A549 (cell line): ENCODE data around the gene TMEM259. TPM values are rescaled to one million over a fixed set of nuclear protein-coding genes. Genes with fewer than 3 reads are reported as not detected.

Source experiments
- ATAC-seq, 2 experiments: fragments of 200-7000 bp in 1 of 2; fragments of >200 bp in 1 of 2; cut with Nextera tagmentation in 1 of 2; cut with Tn5 transposase in 1 of 2; 3 replicates each; pipeline versions ENCODE4 v1.8.0 to v1.9.1; 2018 to 2020; ENCODE audit warnings: mild to moderate bottlenecking in 1 of 2, moderate library complexity in 1 of 2
- CTCF ChIA-PET: fragments of 300-600 bp; sonication (Branson Sonifier 250); formaldehyde crosslinking; extraction: SDS; loops from one replicate; lab custom pipeline; 2021; ENCODE audit warnings: antibody characterized with exemption, inconsistent platforms; lab: Yijun Ruan, JAX
- POLR2A ChIA-PET: fragments of 350-600 bp; formaldehyde crosslinking; extraction: SDS; loops from one replicate; lab custom pipeline; 2021; ENCODE audit warnings: antibody characterized with exemption, inconsistent platforms; lab: Yijun Ruan, JAX
- DNase-seq, 2 experiments: peaks; one replicate each; pipeline versions ENCODE4 v3.0.0 to v3.0.0-alpha.2; 2011 to 2016; ENCODE audit warnings: low read depth in 1 of 2, low spot score in 1 of 2
- FAIRE-seq: peaks from 2 replicates; lab custom pipeline; 2011; peaks lifted over from hg19 to GRCh38; lab: Jason Lieb, UNC
- H3K27ac ChIP-seq, 2 experiments: fragments of >200 bp; sonication (Bioruptor Twin); formaldehyde crosslinking; 3 replicates each; pipeline ENCODE4 v1.5.1; 2016 to 2017
- H3K4me1 ChIP-seq: fragments of >200 bp; sonication (Bioruptor Twin); formaldehyde crosslinking; 3 replicates; pipeline ENCODE4 v1.6.1; 2016
- H3K4me2 ChIP-seq: fragments of >200 bp; sonication (Bioruptor Twin); formaldehyde crosslinking; 3 replicates; pipeline ENCODE4 v1.6.1; 2016
- H3K4me3 ChIP-seq: fragments of >200 bp; sonication (Bioruptor Twin); formaldehyde crosslinking; 3 replicates; pipeline ENCODE4 v1.5.1; 2016
- H3K9me3 ChIP-seq: fragments of >200 bp; sonication (Bioruptor Twin); formaldehyde crosslinking; 3 replicates; pipeline ENCODE4 v1.6.1; 2016
- ATOH8 ChIP-seq: fragments of 250-450 bp; sonication (Bioruptor Pico); IDR thresholded peaks from 2 replicates; pipeline ENCODE4 v1.5.0; 2020; ENCODE audit warnings: low read depth, mild to moderate bottlenecking, moderate library complexity
- BCL3 ChIP-seq: fragments of >200 bp; sonication (Bioruptor Twin); formaldehyde crosslinking; IDR thresholded peaks from 3 replicates; pipeline ENCODE4 v1.6.1; 2016
- BHLHE40 ChIP-seq: IDR thresholded peaks from 2 replicates; pipeline ENCODE4 v1.6.1; 2012; ENCODE audit warnings: low read depth, low read length, inconsistent platforms
- CBX2 ChIP-seq: fragments of 200-600 bp; sonication (generic); IDR thresholded peaks from 2 replicates; pipeline ENCODE4 v1.6.1; 2016; ENCODE audit warnings: low read depth, mild to moderate bottlenecking, borderline replicate concordance
- CEBPB ChIP-seq, 2 experiments: fragments of >200 bp in 1 of 2; sonication (Bioruptor Twin) in 1 of 2; formaldehyde crosslinking in 1 of 2; IDR thresholded peaks; 2 replicates each; pipeline ENCODE4 v1.6.1; 2012 to 2016
- EHF ChIP-seq: fragments of 250-450 bp; sonication (Bioruptor Pico); IDR thresholded peaks from 2 replicates; pipeline ENCODE4 v1.5.0; 2020; ENCODE audit warnings: mild to moderate bottlenecking
- ELK1 ChIP-seq: fragments of 150-350 bp; IDR thresholded peaks from 2 replicates; pipeline ENCODE4 v1.6.1; 2014; ENCODE audit warnings: low read depth, mild to moderate bottlenecking, low read length
- EP300 ChIP-seq, 2 experiments: fragments of >200 bp; sonication (Bioruptor Twin); formaldehyde crosslinking; IDR thresholded peaks; 2 replicates in 1 of 2; 3 replicates in 1 of 2; pipeline ENCODE4 v1.6.1; 2016 to 2017
- FOSB ChIP-seq: fragments of 250-450 bp; sonication (Bioruptor Pico); IDR thresholded peaks from 2 replicates; pipeline ENCODE4 v1.5.0; 2020; ENCODE audit warnings: mild to moderate bottlenecking, moderate library complexity
- HEYL ChIP-seq: fragments of 250-450 bp; sonication (Bioruptor Pico); IDR thresholded peaks from 2 replicates; pipeline ENCODE4 v1.8.0; 2021; ENCODE audit warnings: mild to moderate bottlenecking, moderate library complexity
- HOXA7 ChIP-seq: fragments of 250-450 bp; sonication (Bioruptor Pico); IDR thresholded peaks from 2 replicates; pipeline ENCODE4 v1.5.0; 2020; ENCODE audit warnings: mild to moderate bottlenecking, moderate library complexity
- KDM1A ChIP-seq: fragments of 200-600 bp; sonication (generic); IDR thresholded peaks from 2 replicates; pipeline ENCODE4 v1.6.1; 2016; ENCODE audit warnings: low read depth, mild to moderate bottlenecking
- MAFK ChIP-seq: fragments of 450-650 bp; IDR thresholded peaks from 2 replicates; pipeline ENCODE4 v1.6.1; 2014; ENCODE audit not compliant: partially characterized antibody
- MYC ChIP-seq: IDR thresholded peaks from 2 replicates; pipeline ENCODE4 v1.6.1; 2012; ENCODE audit warnings: mild to moderate bottlenecking, inconsistent platforms, low read length, improper control_type of control experiment, borderline replicate concordance
- PBX3 ChIP-seq: IDR thresholded peaks from 2 replicates; pipeline ENCODE4 v1.6.1; 2012
- PHF8 ChIP-seq: fragments of 200-600 bp; sonication (generic); IDR thresholded peaks from 2 replicates; pipeline ENCODE4 v1.6.1; 2016; ENCODE audit warnings: low read depth, mild to moderate bottlenecking, antibody characterized with exemption, moderate library complexity, borderline replicate concordance
- RAD21 ChIP-seq, 2 experiments: fragments of >200 bp in 1 of 2; sonication (Bioruptor Twin) in 1 of 2; formaldehyde crosslinking in 1 of 2; IDR thresholded peaks in 1 of 2; conservative IDR thresholded peaks in 1 of 2; 2 replicates in 1 of 2; 3 replicates in 1 of 2; pipeline ENCODE4 v1.6.1; 2012 to 2018; ENCODE audit warnings: inconsistent platforms in 1 of 2
- RARB ChIP-seq: fragments of 250-450 bp; sonication (Bioruptor Pico); IDR thresholded peaks from 2 replicates; pipeline ENCODE4 v1.8.0; 2021; ENCODE audit warnings: mild to moderate bottlenecking, moderate library complexity
- REST ChIP-seq: fragments of 200-600 bp; sonication (generic); IDR thresholded peaks from 2 replicates; pipeline ENCODE4 v1.6.1; 2016; ENCODE audit warnings: antibody characterized with exemption, mild to moderate bottlenecking, moderate library complexity
- RNF2 ChIP-seq: fragments of 200-600 bp; sonication (generic); IDR thresholded peaks from 2 replicates; pipeline ENCODE4 v1.6.1; 2016; ENCODE audit warnings: low read depth, mild to moderate bottlenecking, antibody characterized with exemption, moderate library complexity, borderline replicate concordance
- SMC3 ChIP-seq: fragments of >200 bp; sonication (Bioruptor Twin); formaldehyde crosslinking; IDR thresholded peaks from 3 replicates; pipeline ENCODE4 v1.6.1; 2018; ENCODE audit warnings: inconsistent platforms
- SREBF2 ChIP-seq: fragments of 450-650 bp; IDR thresholded peaks from 2 replicates; pipeline ENCODE4 v1.6.1; 2014; ENCODE audit warnings: mild to moderate bottlenecking, moderate library complexity
- TFCP2L1 ChIP-seq: fragments of 250-450 bp; sonication (Bioruptor Pico); IDR thresholded peaks from 2 replicates; pipeline ENCODE4 v1.5.0; 2021; ENCODE audit warnings: mild to moderate bottlenecking
- ZC3H11A ChIP-seq: fragments of 450-650 bp; IDR thresholded peaks from 2 replicates; pipeline ENCODE4 v1.6.1; 2014; ENCODE audit warnings: antibody characterized with exemption, mild to moderate bottlenecking
- ZFP36 ChIP-seq: fragments of 450-650 bp; IDR thresholded peaks from 2 replicates; pipeline ENCODE4 v1.6.1; 2014; ENCODE audit warnings: borderline replicate concordance; ENCODE audit not compliant: partially characterized antibody
- ZNF302 ChIP-seq: fragments of 250-450 bp; sonication (Bioruptor Pico); IDR thresholded peaks from 2 replicates; pipeline ENCODE4 v1.9.0; 2021; ENCODE audit warnings: inconsistent platforms, mild to moderate bottlenecking, moderate library complexity
- WGBS: methylation state at CpG from one replicate; pipeline ENCODE4 v1.1.6; 2017; ENCODE audit errors: missing lambda C conversion rate; 5-methylcytosine and 5-hydroxymethylcytosine counted together
- polyA plus RNA-seq, 4 experiments: library from polyadenylated mRNA; depleted of rRNA in 3 of 4; stranded (reverse); fragments of >200 nt; fragmentation: RNase III in 1 of 4; extraction: RNeasy Plus Mini Kit Qiagen cat#74134 plus additional on column Dnase treatment in 1 of 4; gene quantifications; 2 replicates in 3 of 4; 3 replicates in 1 of 4; pipeline ENCODE4 v1.2.3, GENCODE V29; 2011 to 2017

Gene TMEM259
- polyA plus RNA-seq, 2 of the 4 experiments (the other 2 are of a cell fraction) = 45.6 to 78.3 TPM

GRCh38 chr19:993361-993830 is 27.5 kb downstream of the TMEM259 start (continued):
- TF ChIP-seq BCL3 (no peak), CEBPB (IDR thresholded peaks at IDR 0.05) (no peak)

- ChIA-PET CTCF (no interaction called here), POLR2A (interaction anchor here (0.6 kb wide), 1 partner anchor 327 kb away, joined by 3 read pairs; no protein-coding TSS in a partner anchor)
- Histone ChIP-seq H3K4me1 (peaks cover 11% of the 10 kb centered on the region; the same call in 2 of the 3 replicates), H3K4me3 (no peak overlapping the region), H3K9me3 (no peaks in the 10 kb centered on the region), H3K27ac (no peak overlapping the region), H3K4me2 (no peak overlapping the region)
- no peak for DNase-seq
- no peak for ATAC-seq
- no peak for FAIRE-seq
- TF ChIP-seq HOXA7 (CRISPR knock-in tag) = no peak
- no peak for TF ChIP-seq ZC3H11A
- no peak for TF ChIP-seq HEYL (CRISPR knock-in tag)
- TF ChIP-seq PBX3 = no peak
- TF ChIP-seq RAD21 (conservative IDR thresholded peaks at IDR 0.05 in 1 of 2, IDR thresholded peaks at IDR 0.05 in 1 of 2) = no peak
- TF ChIP-seq ATOH8 = no peak
- no peak for TF ChIP-seq TFCP2L1 (CRISPR knock-in tag)
- no peak for TF ChIP-seq ZFP36
- no peak for TF ChIP-seq KDM1A
- no peak for TF ChIP-seq BHLHE40
- TF ChIP-seq RARB (CRISPR knock-in tag) = no peak
- TF ChIP-seq FOSB (CRISPR knock-in tag) = no peak
- TF ChIP-seq CEBPB (IDR thresholded peaks at IDR 0.05) = no peak
- no peak for TF ChIP-seq MAFK
- TF ChIP-seq SREBF2 = no peak
- TF ChIP-seq CBX2 = no peak
- TF ChIP-seq MYC = no peak
- no peak for TF ChIP-seq EHF (CRISPR knock-in tag)
- TF ChIP-seq PHF8 = no peak
- no peak for TF ChIP-seq EP300 (IDR thresholded peaks at IDR 0.05)
- 94% methylated on average over 12 of the region's 13 CpGs for WGBS
Measured at GRCh38 chr19:992670-993055, 28.3 kb downstream of the TMEM259 start.

GRCh38 chr19:991932-992669 is 28.8 kb downstream of the TMEM259 start:
- ATAC-seq (no peak), DNase-seq (no peak), FAIRE-seq (no peak)
- ChIA-PET CTCF (no interaction called here), POLR2A (no interaction called here)
- Histone ChIP-seq H3K27ac (no peak overlapping the region), H3K4me3 (no peak overlapping the region), H3K9me3 (no peaks in the 10 kb centered on the region), H3K4me2 (no peak overlapping the region), H3K4me1 (peaks cover 11% of the 10 kb centered on the region; the same call in 2 of the 3 replicates)
- 91% methylated on average over 24 of the region's 42 CpGs for WGBS
- no peak for TF ChIP-seq ELK1
- no peak for TF ChIP-seq RNF2
- TF ChIP-seq SMC3 = no peak
- no peak for TF ChIP-seq BCL3
- TF ChIP-seq REST = no peak
- no peak for TF ChIP-seq BHLHE40
- TF ChIP-seq ZNF302 (CRISPR knock-in tag) = no peak
- TF ChIP-seq HOXA7 (CRISPR knock-in tag) = no peak
